ENCODE data around the gene DNLZ.

Gene DNLZ

GRCh38 chr9:136331556-136332481 lies 31.7 kb downstream of the DNLZ start:
- Histone ChIP-seq H3K36me3 (ENCODE audit: control insufficient read depth in 1 of 2, insufficient read depth in 2 of 2, low read length in 2 of 2) (no peaks in the 10 kb centered on the region), H3K27me3 (ENCODE audit: control insufficient read depth in 1 of 2, insufficient read depth in 2 of 2, low read length in 2 of 2) (peaks cover 0 to 4% of the 10 kb centered on the region in 2 donors), H3K4me3 (ENCODE audit: low read depth in 1 of 2, low read length in 2 of 2) (no peak overlapping the region), H3K4me1 (ENCODE audit: control insufficient read depth in 1 of 2, insufficient read depth in 2 of 2, low read length in 2 of 2) (peaks cover 0 to 13% of the 10 kb centered on the region in 2 donors), H3K9ac (ENCODE audit: low read depth in 1 of 2, low read length in 2 of 2) (no peak overlapping the region), H3K27ac (ENCODE audit: low read depth, low read length) (no peak overlapping the region), H3K9me3 (ENCODE audit: control insufficient read depth in 1 of 2, low read length in 2 of 2) (no peaks in the 10 kb centered on the region)

DNA sequence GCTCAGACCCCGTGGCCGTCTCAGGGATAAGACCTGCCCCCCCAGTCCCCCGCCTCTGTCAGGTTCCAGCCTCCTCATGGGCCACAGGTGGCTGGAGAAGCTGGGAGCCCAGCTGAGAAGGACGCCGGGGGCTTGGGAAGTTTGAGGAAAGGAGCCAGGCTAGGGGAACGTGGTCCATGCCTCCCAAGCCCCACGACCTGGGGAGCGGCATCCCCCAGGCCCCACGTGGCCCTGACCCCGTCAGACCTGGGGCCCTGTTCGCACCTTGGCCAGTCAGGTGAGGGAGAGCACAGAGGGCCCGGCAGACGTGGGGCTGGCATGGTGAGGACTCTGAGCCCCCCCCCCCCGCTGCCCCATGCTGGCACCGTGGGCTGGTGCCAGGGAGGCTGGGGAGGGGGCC lies 32.5 kb downstream of the DNLZ start:
- peaks cover 0 to 16% of the 10 kb centered on the region in 2 donors for H3K4me1 ChIP-seq (ENCODE audit: control insufficient read depth in 1 of 2, insufficient read depth in 2 of 2, low read length in 2 of 2)
- H3K27ac ChIP-seq (ENCODE audit: low read depth, low read length) = no peak overlapping the region
- H3K9ac ChIP-seq (ENCODE audit: low read depth in 1 of 2, low read length in 2 of 2) = no peak overlapping the region
- no peaks in the 10 kb centered on the region for H3K9me3 ChIP-seq (ENCODE audit: control insufficient read depth in 1 of 2, low read length in 2 of 2)
- H3K4me3 ChIP-seq (ENCODE audit: low read depth in 1 of 2, low read length in 2 of 2) = no peak overlapping the region
- peaks cover 0 to 4% of the 10 kb centered on the region in 2 donors for H3K27me3 ChIP-seq (ENCODE audit: control insufficient read depth in 1 of 2, insufficient read depth in 2 of 2, low read length in 2 of 2)
- H3K36me3 ChIP-seq (ENCODE audit: control insufficient read depth in 1 of 2, insufficient read depth in 2 of 2, low read length in 2 of 2) = no peaks in the 10 kb centered on the region

DNA sequence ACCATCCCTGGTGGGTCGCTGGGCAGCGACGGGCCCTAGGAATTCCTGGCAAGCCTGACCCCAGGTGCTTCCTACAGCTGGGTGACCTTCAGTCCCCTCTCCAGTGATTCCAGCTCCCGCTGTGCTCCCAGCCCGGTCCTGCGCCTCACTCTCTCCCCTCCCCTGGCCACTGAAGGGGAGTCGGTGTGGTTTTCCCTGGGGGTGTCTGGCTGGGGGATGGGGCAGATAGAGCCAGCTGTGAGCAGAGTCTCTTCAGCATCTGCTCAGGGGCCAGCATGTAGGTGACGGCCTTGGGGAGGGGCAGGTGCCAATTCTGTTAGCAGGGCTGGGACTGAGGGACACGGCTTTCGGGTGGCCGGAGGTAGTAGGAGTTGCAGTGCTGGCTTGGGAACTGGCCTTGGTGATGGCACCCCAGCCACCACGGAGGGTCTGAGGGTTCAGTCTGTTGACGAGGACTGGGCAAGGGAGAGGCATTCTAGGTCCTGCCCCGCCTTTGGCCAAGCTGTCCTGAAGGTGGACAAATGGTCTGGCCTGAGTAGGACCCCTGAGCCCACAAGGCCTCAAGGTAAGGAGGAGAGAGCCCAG lies 33.0 kb downstream of the DNLZ start:
- peaks cover 0 to 4% of the 10 kb centered on the region in 2 donors for H3K27me3 ChIP-seq (ENCODE audit: control insufficient read depth in 1 of 2, insufficient read depth in 2 of 2, low read length in 2 of 2)
- no peak overlapping the region for H3K27ac ChIP-seq (ENCODE audit: low read depth, low read length)
- peaks cover 0 to 18% of the 10 kb centered on the region in 2 donors for H3K4me1 ChIP-seq (ENCODE audit: control insufficient read depth in 1 of 2, insufficient read depth in 2 of 2, low read length in 2 of 2)
- no peak overlapping the region for H3K4me3 ChIP-seq (ENCODE audit: low read depth in 1 of 2, low read length in 2 of 2)
- no peak overlapping the region for H3K9ac ChIP-seq (ENCODE audit: low read depth in 1 of 2, low read length in 2 of 2)
- no peaks in the 10 kb centered on the region for H3K9me3 ChIP-seq (ENCODE audit: control insufficient read depth in 1 of 2, low read length in 2 of 2)
- H3K36me3 ChIP-seq (ENCODE audit: control insufficient read depth in 1 of 2, insufficient read depth in 2 of 2, low read length in 2 of 2) = no peaks in the 10 kb centered on the region

- H3K9me3 ChIP-seq (ENCODE audit: control insufficient read depth in 1 of 2, low read length in 2 of 2) = no peaks in the 10 kb centered on the region
- no peak overlapping the region for H3K9ac ChIP-seq (ENCODE audit: low read depth in 1 of 2, low read length in 2 of 2)
- peaks cover 0 to 8% of the 10 kb centered on the region in 2 donors for H3K27me3 ChIP-seq (ENCODE audit: control insufficient read depth in 1 of 2, insufficient read depth in 2 of 2, low read length in 2 of 2)
- no peak overlapping the region for H3K27ac ChIP-seq (ENCODE audit: low read depth, low read length)
- no peak overlapping the region for H3K4me3 ChIP-seq (ENCODE audit: low read depth in 1 of 2, low read length in 2 of 2)
- H3K36me3 ChIP-seq (ENCODE audit: control insufficient read depth in 1 of 2, insufficient read depth in 2 of 2, low read length in 2 of 2) = no peaks in the 10 kb centered on the region
- peaks cover 0 to 18% of the 10 kb centered on the region in 2 donors for H3K4me1 ChIP-seq (ENCODE audit: control insufficient read depth in 1 of 2, insufficient read depth in 2 of 2, low read length in 2 of 2)
Observed at GRCh38 chr9:136329636-136330405, 33.7 kb downstream of the DNLZ start.

- Histone ChIP-seq H3K4me1 (ENCODE audit: control insufficient read depth in 1 of 2, insufficient read depth in 2 of 2, low read length in 2 of 2) (peaks cover 0 to 18% of the 10 kb centered on the region in 2 donors), H3K27ac (ENCODE audit: low read depth, low read length) (no peak overlapping the region)
Observed at GRCh38 chr9:136329211-136329627, 34.3 kb downstream of the DNLZ start.

GRCh38 chr9:136328622-136329041 lies 34.9 kb downstream of the DNLZ start:
- H3K4me1 ChIP-seq (ENCODE audit: control insufficient read depth in 1 of 2, insufficient read depth in 2 of 2, low read length in 2 of 2) = peaks cover 0 to 18% of the 10 kb centered on the region in 2 donors
- H3K27ac ChIP-seq (ENCODE audit: low read depth, low read length) = peak overlapping the region; percentile 20
- no peaks in the 10 kb centered on the region for H3K9me3 ChIP-seq (ENCODE audit: control insufficient read depth in 1 of 2, low read length in 2 of 2)
- peaks cover 3 to 8% of the 10 kb centered on the region in 2 donors for H3K27me3 ChIP-seq (ENCODE audit: control insufficient read depth in 1 of 2, insufficient read depth in 2 of 2, low read length in 2 of 2)
- H3K36me3 ChIP-seq (ENCODE audit: control insufficient read depth in 1 of 2, insufficient read depth in 2 of 2, low read length in 2 of 2) = no peaks in the 10 kb centered on the region
- H3K9ac ChIP-seq (ENCODE audit: low read depth in 1 of 2, low read length in 2 of 2) = peak overlapping the region in 1 of 2 donors; percentile 25
- H3K4me3 ChIP-seq (ENCODE audit: low read depth in 1 of 2, low read length in 2 of 2) = peak overlapping the region; percentile 22 to 45

More at GRCh38 chr9:136329211-136329627, 34.3 kb downstream of the DNLZ start:
- Histone ChIP-seq H3K9me3 (ENCODE audit: control insufficient read depth in 1 of 2, low read length in 2 of 2) (no peaks in the 10 kb centered on the region), H3K36me3 (ENCODE audit: control insufficient read depth in 1 of 2, insufficient read depth in 2 of 2, low read length in 2 of 2) (no peaks in the 10 kb centered on the region), H3K4me3 (ENCODE audit: low read depth in 1 of 2, low read length in 2 of 2) (no peak overlapping the region), H3K9ac (ENCODE audit: low read depth in 1 of 2, low read length in 2 of 2) (no peak overlapping the region), H3K27me3 (ENCODE audit: control insufficient read depth in 1 of 2, insufficient read depth in 2 of 2, low read length in 2 of 2) (peaks cover 0 to 8% of the 10 kb centered on the region in 2 donors)

DNA sequence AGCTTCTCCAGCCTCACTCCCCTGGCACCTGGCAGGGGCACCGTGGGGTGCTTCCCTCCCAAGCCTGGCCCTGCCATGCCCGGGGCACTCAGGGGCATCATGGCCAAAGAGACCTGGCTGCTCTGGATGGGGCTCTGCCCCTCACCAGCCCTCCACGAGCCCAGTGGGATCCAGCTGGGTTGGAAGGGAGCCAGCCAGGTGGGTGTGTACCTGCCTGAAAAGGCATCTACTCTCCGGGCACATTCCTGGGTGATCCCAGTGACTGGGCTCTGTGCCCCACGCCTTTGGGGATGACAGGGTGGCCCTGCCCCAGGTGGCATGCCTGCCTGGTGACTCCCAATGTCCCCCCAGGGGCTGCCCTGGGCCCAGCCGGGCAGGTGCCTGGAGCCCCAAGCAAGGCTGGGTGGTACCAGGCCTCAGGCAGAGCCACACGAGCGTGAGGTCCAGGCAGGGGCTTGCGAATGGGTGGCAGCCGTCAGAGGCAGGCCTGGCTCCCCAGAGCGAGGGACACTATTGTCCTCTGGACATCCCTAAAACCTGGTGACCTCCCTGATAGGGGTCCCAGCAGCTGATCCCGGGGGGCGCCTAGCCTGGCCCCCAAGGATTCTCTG lies 35.4 kb downstream of the DNLZ start:
- Histone ChIP-seq H3K4me1 (ENCODE audit: control insufficient read depth in 1 of 2, insufficient read depth in 2 of 2, low read length in 2 of 2) (peaks cover 0 to 18% of the 10 kb centered on the region in 2 donors), H3K4me3 (ENCODE audit: low read depth in 1 of 2, low read length in 2 of 2) (peak overlapping the region; percentile 45 to 50), H3K27ac (ENCODE audit: low read depth, low read length) (peak overlapping the region; percentile 20), H3K27me3 (ENCODE audit: control insufficient read depth in 1 of 2, insufficient read depth in 2 of 2, low read length in 2 of 2) (peaks cover 5 to 13% of the 10 kb centered on the region in 2 donors), H3K9ac (ENCODE audit: low read depth in 1 of 2, low read length in 2 of 2) (peak overlapping the region; percentile 25 to 32), H3K36me3 (ENCODE audit: control insufficient read depth in 1 of 2, insufficient read depth in 2 of 2, low read length in 2 of 2) (no peaks in the 10 kb centered on the region), H3K9me3 (ENCODE audit: control insufficient read depth in 1 of 2, low read length in 2 of 2) (no peaks in the 10 kb centered on the region)

DNA sequence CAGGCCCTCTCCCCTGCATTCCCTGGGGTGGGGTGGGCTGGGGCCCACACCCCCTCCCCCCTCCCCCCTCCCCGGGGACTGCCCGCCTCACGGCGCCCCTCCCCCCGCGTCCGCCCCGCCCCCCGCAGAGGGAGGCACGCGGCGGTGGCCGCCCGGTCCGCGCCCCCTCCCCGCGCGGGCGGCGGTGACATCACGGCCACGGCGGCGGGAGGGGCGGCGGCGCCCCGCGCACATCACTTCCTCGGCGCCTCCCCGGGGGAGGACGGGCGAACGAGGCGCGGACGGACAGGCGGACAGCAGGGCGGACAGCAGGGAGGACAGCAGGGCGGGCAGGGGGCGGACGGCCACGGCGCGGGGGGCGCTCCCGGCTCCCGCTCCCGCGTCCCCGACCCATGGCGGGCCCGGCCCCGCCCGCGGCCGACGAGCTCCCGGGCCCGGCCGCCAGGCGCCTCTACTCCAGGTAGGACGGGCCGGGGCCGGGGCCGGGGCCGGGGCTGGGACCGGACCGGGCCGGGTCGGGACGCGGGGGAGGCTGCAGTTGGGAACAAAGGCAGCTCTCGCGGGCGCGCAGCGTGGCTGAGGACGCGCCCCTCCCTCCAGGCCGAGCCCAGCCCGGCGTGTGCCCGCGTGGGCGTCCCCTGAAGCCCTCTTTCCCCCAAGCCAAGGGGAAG lies 36.1 kb downstream of the DNLZ start, which contains the start of gene GPSM1:
TSS of gene GPSM1 (plus strand) at position 236 of the 671 bp plus-strand sequence. CDS start at position 393, 157 bp downstream.
- no peaks in the 10 kb centered on the region for H3K9me3 ChIP-seq (ENCODE audit: control insufficient read depth in 1 of 2, low read length in 2 of 2)
- peak within 1 kb of the TSS; percentile 42 for H3K27ac ChIP-seq (ENCODE audit: low read depth, low read length)
- peaks cover 0 to 18% of the 10 kb centered on the region in 2 donors for H3K4me1 ChIP-seq (ENCODE audit: control insufficient read depth in 1 of 2, insufficient read depth in 2 of 2, low read length in 2 of 2)
- H3K36me3 ChIP-seq (ENCODE audit: control insufficient read depth in 1 of 2, insufficient read depth in 2 of 2, low read length in 2 of 2) = no peaks in the 10 kb centered on the region
- H3K4me3 ChIP-seq (ENCODE audit: low read depth in 1 of 2, low read length in 2 of 2) = peak within 1 kb of the TSS; percentile 45 to 50
- peak within 1 kb of the TSS; percentile 25 to 32 for H3K9ac ChIP-seq (ENCODE audit: low read depth in 1 of 2, low read length in 2 of 2)
- H3K27me3 ChIP-seq (ENCODE audit: control insufficient read depth in 1 of 2, insufficient read depth in 2 of 2, low read length in 2 of 2) = peaks cover 5 to 19% of the 10 kb centered on the region in 2 donors

- H3K27me3 ChIP-seq (ENCODE audit: control insufficient read depth in 1 of 2, insufficient read depth in 2 of 2, low read length in 2 of 2) = peaks cover 5 to 19% of the 10 kb centered on the region in 2 donors
- peak overlapping the region; percentile 42 for H3K27ac ChIP-seq (ENCODE audit: low read depth, low read length)
- no peaks in the 10 kb centered on the region for H3K36me3 ChIP-seq (ENCODE audit: control insufficient read depth in 1 of 2, insufficient read depth in 2 of 2, low read length in 2 of 2)
- no peaks in the 10 kb centered on the region for H3K9me3 ChIP-seq (ENCODE audit: control insufficient read depth in 1 of 2, low read length in 2 of 2)
- no peak overlapping the region for H3K4me3 ChIP-seq (ENCODE audit: low read depth in 1 of 2, low read length in 2 of 2)
- H3K9ac ChIP-seq (ENCODE audit: low read depth in 1 of 2, low read length in 2 of 2) = no peak overlapping the region
- peaks cover 0 to 18% of the 10 kb centered on the region in 2 donors for H3K4me1 ChIP-seq (ENCODE audit: control insufficient read depth in 1 of 2, insufficient read depth in 2 of 2, low read length in 2 of 2)
Observed at GRCh38 chr9:136326761-136327303, 36.7 kb downstream of the DNLZ start.

Data from duodenal mucosa (tissue), 2 donors.